GM21619 (cell line): ENCODE data around the gene HDAC4.

ENCODE experiments used
- ATAC-seq: cut with Tn5 transposase; IDR thresholded peaks from one replicate; pipeline ENCODE4 v1.9.1; 2021; ENCODE audit not compliant: unreplicated experiment

Gene HDAC4

DNA sequence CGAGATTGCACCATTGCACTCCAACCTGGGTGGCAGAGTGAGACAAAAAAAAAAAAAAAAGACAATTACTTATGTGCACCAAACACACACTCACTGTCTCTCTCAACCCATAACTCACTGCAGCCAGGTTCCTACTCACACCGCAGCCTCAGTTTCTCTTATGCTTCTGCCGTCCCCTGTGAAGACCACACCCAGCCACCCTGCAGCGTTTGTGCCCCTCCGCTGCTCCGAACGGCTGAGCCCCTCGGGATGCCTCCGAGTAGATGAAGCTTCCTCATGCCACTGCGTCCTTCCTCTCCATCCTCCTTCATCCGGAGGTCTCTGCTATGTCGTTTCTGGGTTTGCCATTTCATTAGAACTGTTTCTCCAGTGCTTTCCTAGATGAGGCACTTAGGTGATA, 392.8 kb downstream of the HDAC4 start:
- no peak for ATAC-seq

- no peak for ATAC-seq
Observed at GRCh38 chr2:239006622-239007285, 394.1 kb downstream of the HDAC4 start.

DNA sequence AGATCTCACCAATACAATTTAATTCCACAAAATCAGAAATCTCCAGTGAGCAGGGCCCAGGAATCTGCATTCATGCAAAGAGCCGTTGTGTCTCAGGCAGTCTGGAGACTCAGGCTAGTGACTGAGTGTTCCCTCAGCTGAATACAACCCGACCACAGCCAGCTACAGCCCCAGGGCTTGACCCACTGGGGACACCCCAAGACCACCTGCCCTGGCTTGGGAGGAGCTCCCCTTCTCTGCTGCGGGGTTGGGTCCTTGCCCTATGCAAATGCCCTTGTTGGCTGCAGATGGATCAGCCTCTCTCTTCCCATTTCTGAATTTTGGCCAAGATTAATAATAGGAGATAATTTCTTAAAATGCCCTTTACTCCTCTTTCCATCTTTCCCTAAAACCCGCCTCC, 395.2 kb downstream of the HDAC4 start:
- ATAC-seq = no peak

DNA sequence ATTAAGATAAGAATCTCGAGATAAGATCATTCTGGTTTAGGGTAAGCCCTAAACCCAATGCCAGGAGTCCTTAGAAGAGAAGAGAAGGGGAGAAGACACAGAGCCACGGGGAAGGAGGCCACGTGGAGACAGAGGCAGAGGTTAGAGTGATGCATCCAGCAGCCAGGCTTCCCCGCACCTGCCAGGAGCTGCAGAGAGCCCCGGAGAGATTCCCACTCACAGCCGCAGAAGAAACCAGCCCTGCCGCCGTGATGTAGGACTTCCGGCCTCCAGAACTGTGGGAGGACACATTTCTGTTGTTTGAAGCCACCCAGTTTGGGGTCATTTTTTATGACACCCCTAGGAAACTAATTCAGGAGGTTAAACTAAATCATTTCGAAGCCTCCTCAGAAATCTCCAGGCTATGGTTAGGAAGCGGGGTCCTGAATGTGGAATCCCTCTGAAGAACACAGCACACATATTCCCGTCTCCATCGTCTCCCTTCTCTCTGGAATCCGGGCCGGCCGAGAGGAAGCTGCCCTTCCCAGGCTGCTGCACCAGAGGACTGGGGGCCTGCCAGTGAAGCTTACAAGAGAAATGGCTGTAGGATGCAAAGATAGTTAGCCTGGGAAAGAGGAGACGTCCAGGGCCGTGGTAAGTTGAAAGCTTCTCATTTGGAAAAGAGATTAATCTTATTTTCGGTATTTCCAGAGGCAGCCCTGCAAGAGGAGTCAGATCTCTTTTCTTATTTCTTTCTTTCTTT, 396.4 kb downstream of the HDAC4 start:
- no peak for ATAC-seq

- ATAC-seq = no peak
Observed at GRCh38 chr2:239003624-239004273, 397.1 kb downstream of the HDAC4 start.

DNA sequence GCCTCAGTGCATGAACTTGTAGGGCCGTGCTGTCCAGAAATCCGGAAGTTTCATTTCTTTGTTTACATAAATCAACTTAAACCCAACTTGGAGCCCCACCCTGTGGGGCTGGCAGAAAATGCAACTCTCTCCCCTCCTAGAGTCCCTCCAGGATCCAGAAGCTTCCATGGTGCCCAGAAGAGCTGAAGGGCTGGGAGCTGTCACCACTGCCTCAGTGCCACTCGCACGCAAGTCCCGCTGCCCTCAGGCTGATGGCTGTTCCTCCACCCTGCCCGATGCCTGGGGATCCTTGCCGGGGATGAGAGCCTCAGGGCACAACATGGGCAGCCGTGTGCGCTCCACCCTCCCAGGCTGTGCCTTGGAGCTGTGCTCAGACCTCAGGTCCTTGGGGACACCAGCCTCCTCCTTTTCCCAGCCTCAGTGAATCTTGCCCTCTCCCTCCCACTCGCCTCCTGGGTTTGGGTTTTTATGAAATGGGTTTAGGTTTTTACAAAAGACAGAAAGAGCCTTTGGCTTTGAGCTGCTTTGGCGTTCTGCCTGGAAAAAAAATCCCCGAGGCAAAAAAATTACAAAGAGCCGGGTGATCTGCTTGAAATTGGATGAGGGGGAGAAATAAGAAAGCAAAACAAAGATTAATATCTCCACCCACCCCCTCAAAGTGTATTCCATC, 397.7 kb downstream of the HDAC4 start:
- ATAC-seq = no peak

- no peak for ATAC-seq
Observed at GRCh38 chr2:239002591-239002953, 398.2 kb downstream of the HDAC4 start.

GRCh38 chr2:239001794-239002193, 399.0 kb downstream of the HDAC4 start:
- ATAC-seq = no peak

- no peak for ATAC-seq
Observed at GRCh38 chr2:239000500-239001073, 400.2 kb downstream of the HDAC4 start.

DNA sequence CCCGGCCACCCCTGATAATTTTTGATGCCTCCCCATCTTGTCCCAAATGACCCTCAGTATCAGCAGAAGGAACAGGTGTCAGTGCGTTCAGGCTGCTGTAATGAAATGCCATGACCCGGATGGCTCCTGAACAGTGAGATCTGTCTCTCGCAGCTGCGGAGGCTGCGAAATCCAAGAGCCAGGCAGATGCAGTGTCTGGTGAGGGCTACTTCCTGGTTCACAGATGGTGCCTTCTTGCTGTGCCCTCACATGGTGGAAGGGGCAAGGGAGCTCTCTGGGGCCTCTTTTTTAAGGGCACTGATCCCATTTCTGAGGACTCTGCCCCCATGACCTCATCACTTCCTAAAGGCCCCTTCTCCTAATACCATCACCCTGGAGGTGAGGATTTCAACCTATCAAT, 400.7 kb downstream of the HDAC4 start:
- no peak for ATAC-seq

- ATAC-seq = no peak
Observed at GRCh38 chr2:238999291-238999741, 401.5 kb downstream of the HDAC4 start.

DNA sequence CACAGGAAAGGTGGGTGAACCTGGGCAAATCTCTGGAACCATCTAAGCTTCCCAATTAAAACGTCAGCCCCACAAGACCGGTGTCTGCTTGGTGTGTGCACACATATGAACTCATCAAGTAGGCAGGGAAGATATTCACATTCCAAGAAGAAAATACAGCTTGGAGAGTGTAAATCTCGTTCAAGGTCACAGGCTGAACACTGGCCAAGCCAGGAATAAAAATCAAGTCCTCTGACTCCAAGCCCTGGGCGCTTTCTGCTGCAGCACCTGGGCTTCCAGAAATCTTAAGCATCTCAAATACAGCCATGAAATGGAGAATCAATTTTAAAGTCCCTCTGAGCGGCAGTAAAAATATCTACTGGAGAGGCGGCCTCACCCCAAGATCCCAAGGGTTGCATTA, 402.0 kb downstream of the HDAC4 start:
- ATAC-seq = no peak
